ENCODE measurements around the gene CCDC191. TPM values are rescaled to one million over a fixed set of nuclear protein-coding genes. Genes with fewer than 3 reads are reported as not detected.

The CCDC191 gene
- total and polyA plus RNA-seq, 2 donors, result 2.5 to 7.3 TPM

DNA sequence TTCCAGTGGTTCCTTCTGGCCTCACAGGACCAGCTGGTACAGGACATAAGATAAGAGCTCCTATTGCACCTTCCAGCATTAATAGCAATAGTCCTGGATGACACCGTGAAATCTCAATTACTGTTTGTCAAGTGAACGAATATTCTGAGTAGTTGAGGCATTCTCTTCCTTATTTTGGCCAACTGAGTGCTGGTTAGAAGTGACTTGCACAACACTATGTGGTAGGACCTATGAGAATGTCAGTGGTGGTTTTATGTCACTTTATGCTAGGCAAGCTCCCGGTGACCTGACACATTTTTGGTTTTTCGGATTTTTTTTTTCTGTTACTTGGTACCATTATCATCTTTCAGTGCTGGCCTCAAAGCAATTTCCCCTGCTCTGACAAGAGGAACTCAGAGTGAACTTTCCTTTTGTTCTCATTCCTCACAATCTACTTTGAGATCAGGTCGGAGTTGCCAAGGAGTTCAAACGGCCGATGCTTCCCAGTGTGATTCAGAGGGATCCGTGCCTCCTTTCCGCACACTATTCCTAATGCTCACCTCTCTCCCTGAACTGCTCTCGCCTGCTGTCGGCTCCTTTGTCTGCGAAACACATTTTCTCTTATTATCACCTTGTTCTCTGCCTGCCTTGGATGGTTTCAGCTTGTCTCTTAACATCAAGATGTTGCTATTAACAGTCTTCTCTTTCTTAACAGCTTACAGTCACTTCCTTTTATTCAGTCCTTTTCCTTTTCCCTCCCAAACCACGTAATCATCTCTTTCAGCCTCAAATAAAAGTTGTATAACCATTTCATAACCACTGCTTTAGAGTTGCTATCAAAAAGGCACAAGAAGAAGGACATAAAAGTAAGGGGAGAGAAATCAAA lies 36.1 kb upstream of the CCDC191 start:
- Histone ChIP-seq H3K4me3 (ENCODE audit: low read length in 2 of 2) (no peak overlapping the region), H3K36me3 (ENCODE audit: control insufficient read depth in 2 of 2, insufficient read depth in 2 of 2, low read length in 1 of 2) (peaks cover 0 to 4% of the 10 kb centered on the region in 2 donors), H3K27ac (ENCODE audit: low read depth in 1 of 2, low read length in 1 of 2) (no peak overlapping the region), H3K27me3 (ENCODE audit: control insufficient read depth in 2 of 2, insufficient read depth in 1 of 2, low read length in 1 of 2) (no peaks in the 10 kb centered on the region), H3K4me1 (ENCODE audit: control insufficient read depth in 2 of 2, insufficient read depth in 2 of 2, low read length in 2 of 2) (no peaks in the 10 kb centered on the region), H3K9me3 (ENCODE audit: control insufficient read depth in 2 of 2, insufficient read depth in 1 of 2, low read length in 1 of 2) (no peaks in the 10 kb centered on the region)
- WGBS, result 50% methylated on average over 13 of the region's 13 CpGs
- DNase-seq (ENCODE audit: low read depth in 6 of 9, low spot score in 9 of 9), result no peak

DNA sequence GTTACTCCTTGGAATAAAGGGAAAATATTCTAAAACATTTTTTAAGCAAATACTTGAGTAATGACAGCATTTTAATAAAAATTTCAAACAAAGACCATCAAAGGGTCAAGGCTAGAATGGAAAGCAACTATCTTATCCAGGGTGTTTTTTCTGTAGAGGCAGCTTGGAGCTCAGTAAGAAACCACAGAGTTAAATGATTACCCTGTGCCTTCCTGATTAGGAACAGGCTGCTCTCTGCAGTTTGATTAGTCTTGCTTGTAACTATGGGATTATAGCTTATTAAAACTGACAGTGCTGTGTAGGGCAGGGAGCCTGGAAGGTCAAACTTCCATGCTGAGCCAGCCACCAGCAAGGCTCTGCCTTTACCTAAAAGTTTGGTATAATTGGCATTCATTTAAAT lies 33.3 kb upstream of the CCDC191 start:
- DNase-seq (ENCODE audit: low read depth in 6 of 9, low spot score in 9 of 9), result no peak
- Histone ChIP-seq H3K4me1 (ENCODE audit: control insufficient read depth in 2 of 2, insufficient read depth in 2 of 2, low read length in 2 of 2) (no peaks in the 10 kb centered on the region), H3K4me3 (ENCODE audit: low read length in 2 of 2) (no peak overlapping the region), H3K27me3 (ENCODE audit: control insufficient read depth in 2 of 2, insufficient read depth in 1 of 2, low read length in 1 of 2) (no peaks in the 10 kb centered on the region), H3K36me3 (ENCODE audit: control insufficient read depth in 2 of 2, insufficient read depth in 2 of 2, low read length in 1 of 2) (peaks cover 6 to 24% of the 10 kb centered on the region in 2 donors), H3K9me3 (ENCODE audit: control insufficient read depth in 2 of 2, insufficient read depth in 1 of 2, low read length in 1 of 2) (no peaks in the 10 kb centered on the region), H3K27ac (ENCODE audit: low read depth in 1 of 2, low read length in 1 of 2) (no peak overlapping the region)

DNA sequence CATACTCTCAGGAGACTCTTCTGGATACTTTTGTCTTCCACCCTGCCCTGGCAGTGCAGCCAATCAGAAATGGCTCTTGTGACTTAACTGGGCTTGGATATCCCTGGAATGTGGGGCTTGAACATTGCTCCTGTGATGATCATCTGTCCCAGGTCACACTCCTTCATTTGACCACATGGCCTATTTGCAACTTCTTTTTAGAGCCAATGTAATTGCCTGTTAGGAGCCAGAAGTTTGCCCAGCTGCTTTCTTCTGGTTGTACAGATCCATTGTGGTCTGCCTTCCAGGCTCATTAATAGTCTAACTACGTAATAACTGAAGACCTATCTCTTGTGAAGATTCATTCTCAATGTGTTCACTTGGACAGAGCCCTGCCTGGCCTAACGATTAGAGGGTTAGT lies 30.0 kb upstream of the CCDC191 start:
- 96% methylated on average over 2 of the region's 2 CpGs for WGBS
- H3K4me3 ChIP-seq (ENCODE audit: low read length in 2 of 2), result no peak overlapping the region
- H3K27ac ChIP-seq (ENCODE audit: low read depth in 1 of 2, low read length in 1 of 2), result no peak overlapping the region
- no peaks in the 10 kb centered on the region for H3K27me3 ChIP-seq (ENCODE audit: control insufficient read depth in 2 of 2, insufficient read depth in 1 of 2, low read length in 1 of 2)
- no peaks in the 10 kb centered on the region for H3K4me1 ChIP-seq (ENCODE audit: control insufficient read depth in 2 of 2, insufficient read depth in 2 of 2, low read length in 2 of 2)
- peaks cover 6 to 35% of the 10 kb centered on the region in 2 donors for H3K36me3 ChIP-seq (ENCODE audit: control insufficient read depth in 2 of 2, insufficient read depth in 2 of 2, low read length in 1 of 2)
- H3K9me3 ChIP-seq (ENCODE audit: control insufficient read depth in 2 of 2, insufficient read depth in 1 of 2, low read length in 1 of 2), result no peaks in the 10 kb centered on the region
- DNase-seq (ENCODE audit: low read depth in 6 of 9, low spot score in 9 of 9), result no peak

DNA sequence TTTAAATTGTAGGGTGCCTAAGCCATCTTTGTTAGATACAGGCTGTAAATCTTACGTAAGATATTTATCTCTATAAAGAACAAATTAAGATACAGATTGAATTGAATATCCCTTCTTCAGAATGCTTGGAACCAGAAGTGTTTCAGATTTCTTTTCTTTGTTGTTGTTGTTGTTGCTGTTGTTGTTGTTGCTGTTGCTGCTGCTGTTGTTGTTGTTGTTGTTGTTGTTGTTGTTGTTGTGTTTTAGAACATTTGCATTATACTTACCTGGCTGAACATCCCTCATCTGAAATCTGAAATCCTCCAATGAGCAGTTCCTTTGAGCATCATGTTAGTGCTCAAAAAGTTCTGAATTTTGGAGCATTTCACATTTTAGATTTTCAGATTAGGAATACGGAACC lies 26.8 kb upstream of the CCDC191 start:
- Histone ChIP-seq H3K4me1 (ENCODE audit: control insufficient read depth in 2 of 2, insufficient read depth in 2 of 2, low read length in 2 of 2) (no peaks in the 10 kb centered on the region), H3K27me3 (ENCODE audit: control insufficient read depth in 2 of 2, insufficient read depth in 1 of 2, low read length in 1 of 2) (no peaks in the 10 kb centered on the region), H3K9me3 (ENCODE audit: control insufficient read depth in 2 of 2, insufficient read depth in 1 of 2, low read length in 1 of 2) (no peaks in the 10 kb centered on the region), H3K36me3 (ENCODE audit: control insufficient read depth in 2 of 2, insufficient read depth in 2 of 2, low read length in 1 of 2) (peaks cover 6 to 55% of the 10 kb centered on the region in 2 donors), H3K27ac (ENCODE audit: low read depth in 1 of 2, low read length in 1 of 2) (no peak overlapping the region), H3K4me3 (ENCODE audit: low read length in 2 of 2) (no peak overlapping the region)
- no peak for DNase-seq (ENCODE audit: low read depth in 6 of 9, low spot score in 9 of 9)
- over 99% methylated on average over 2 of the region's 2 CpGs for WGBS

DNA sequence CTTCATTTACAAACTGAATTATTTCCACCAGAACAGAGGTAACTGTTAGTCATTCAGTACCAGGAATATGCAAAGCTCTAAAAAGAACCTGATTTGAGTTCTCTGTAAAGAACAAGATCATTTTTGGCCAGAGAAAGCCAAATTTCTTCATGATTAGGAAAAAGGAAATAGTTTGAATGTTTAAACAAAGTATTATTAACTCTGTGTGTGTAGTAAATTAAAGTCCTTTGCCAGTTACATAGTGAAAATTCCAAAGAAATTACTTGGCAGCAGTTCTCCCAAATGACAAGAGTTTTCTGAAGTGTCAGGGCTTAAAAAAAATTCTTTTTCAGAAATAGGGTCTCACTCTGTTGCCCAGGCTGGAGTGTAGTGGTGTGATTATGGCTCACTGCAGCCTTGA lies 24.7 kb upstream of the CCDC191 start:
- Histone ChIP-seq H3K27me3 (ENCODE audit: control insufficient read depth in 2 of 2, insufficient read depth in 1 of 2, low read length in 1 of 2) (no peaks in the 10 kb centered on the region), H3K36me3 (ENCODE audit: control insufficient read depth in 2 of 2, insufficient read depth in 2 of 2, low read length in 1 of 2) (peaks cover 10 to 62% of the 10 kb centered on the region in 2 donors), H3K4me1 (ENCODE audit: control insufficient read depth in 2 of 2, insufficient read depth in 2 of 2, low read length in 2 of 2) (no peaks in the 10 kb centered on the region), H3K9me3 (ENCODE audit: control insufficient read depth in 2 of 2, insufficient read depth in 1 of 2, low read length in 1 of 2) (no peaks in the 10 kb centered on the region), H3K27ac (ENCODE audit: low read depth in 1 of 2, low read length in 1 of 2) (no peak overlapping the region), H3K4me3 (ENCODE audit: low read length in 2 of 2) (no peak overlapping the region)
- DNase-seq (ENCODE audit: low read depth in 6 of 9, low spot score in 9 of 9), result no peak

DNA sequence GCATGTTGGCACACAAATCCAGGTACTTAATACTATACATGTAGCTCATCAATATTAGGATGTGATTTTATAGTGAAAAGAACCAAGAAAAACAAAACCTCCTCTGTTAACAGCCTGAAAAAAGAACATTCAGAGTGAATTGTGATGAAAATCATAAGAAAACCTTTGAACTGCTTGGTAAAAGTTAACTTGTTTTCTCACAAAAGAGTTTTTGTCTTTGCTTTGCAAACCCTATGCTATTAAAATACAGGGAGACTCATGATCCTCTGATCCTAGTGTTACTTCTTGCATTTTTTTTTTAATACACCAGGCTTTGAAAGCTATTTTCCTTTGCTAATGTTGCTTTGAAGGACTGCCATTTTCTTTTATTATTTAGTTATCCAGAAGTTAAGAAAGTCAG lies 23.9 kb upstream of the CCDC191 start:
- Histone ChIP-seq H3K9me3 (ENCODE audit: control insufficient read depth in 2 of 2, insufficient read depth in 1 of 2, low read length in 1 of 2) (no peaks in the 10 kb centered on the region), H3K36me3 (ENCODE audit: control insufficient read depth in 2 of 2, insufficient read depth in 2 of 2, low read length in 1 of 2) (peaks cover 11 to 59% of the 10 kb centered on the region in 2 donors), H3K27ac (ENCODE audit: low read depth in 1 of 2, low read length in 1 of 2) (no peak overlapping the region), H3K4me1 (ENCODE audit: control insufficient read depth in 2 of 2, insufficient read depth in 2 of 2, low read length in 2 of 2) (no peaks in the 10 kb centered on the region), H3K4me3 (ENCODE audit: low read length in 2 of 2) (no peak overlapping the region), H3K27me3 (ENCODE audit: control insufficient read depth in 2 of 2, insufficient read depth in 1 of 2, low read length in 1 of 2) (no peaks in the 10 kb centered on the region)
- no peak for DNase-seq (ENCODE audit: low read depth in 6 of 9, low spot score in 9 of 9)

DNA sequence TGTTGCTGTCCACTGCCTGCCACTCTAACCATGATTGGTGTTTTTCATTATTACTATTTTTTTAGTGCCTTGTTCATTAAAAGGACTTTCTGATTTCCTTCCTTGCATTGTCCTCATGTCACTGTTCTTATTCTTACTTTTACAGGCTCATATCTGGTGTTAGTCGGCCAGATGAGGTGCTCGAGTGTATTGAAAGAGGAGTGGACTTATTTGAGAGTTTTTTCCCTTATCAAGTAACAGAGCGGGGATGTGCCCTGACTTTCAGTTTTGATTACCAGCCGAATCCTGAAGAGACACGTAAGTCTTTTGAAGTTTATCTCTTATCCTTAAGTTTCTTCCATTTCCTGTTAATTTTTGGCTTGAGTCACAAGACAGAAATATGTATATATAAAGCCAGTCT lies 23.4 kb upstream of the CCDC191 start:
- H3K27me3 ChIP-seq (ENCODE audit: control insufficient read depth in 2 of 2, insufficient read depth in 1 of 2, low read length in 1 of 2), result no peaks in the 10 kb centered on the region
- H3K9me3 ChIP-seq (ENCODE audit: control insufficient read depth in 2 of 2, insufficient read depth in 1 of 2, low read length in 1 of 2), result no peaks in the 10 kb centered on the region
- H3K27ac ChIP-seq (ENCODE audit: low read depth in 1 of 2, low read length in 1 of 2), result no peak overlapping the region
- no peak for DNase-seq (ENCODE audit: low read depth in 6 of 9, low spot score in 9 of 9)
- WGBS, result 96% methylated on average over 5 of the region's 5 CpGs
- no peaks in the 10 kb centered on the region for H3K4me1 ChIP-seq (ENCODE audit: control insufficient read depth in 2 of 2, insufficient read depth in 2 of 2, low read length in 2 of 2)
- H3K36me3 ChIP-seq (ENCODE audit: control insufficient read depth in 2 of 2, insufficient read depth in 2 of 2, low read length in 1 of 2), result peaks cover 11 to 57% of the 10 kb centered on the region in 2 donors
- H3K4me3 ChIP-seq (ENCODE audit: low read length in 2 of 2), result no peak overlapping the region

DNA sequence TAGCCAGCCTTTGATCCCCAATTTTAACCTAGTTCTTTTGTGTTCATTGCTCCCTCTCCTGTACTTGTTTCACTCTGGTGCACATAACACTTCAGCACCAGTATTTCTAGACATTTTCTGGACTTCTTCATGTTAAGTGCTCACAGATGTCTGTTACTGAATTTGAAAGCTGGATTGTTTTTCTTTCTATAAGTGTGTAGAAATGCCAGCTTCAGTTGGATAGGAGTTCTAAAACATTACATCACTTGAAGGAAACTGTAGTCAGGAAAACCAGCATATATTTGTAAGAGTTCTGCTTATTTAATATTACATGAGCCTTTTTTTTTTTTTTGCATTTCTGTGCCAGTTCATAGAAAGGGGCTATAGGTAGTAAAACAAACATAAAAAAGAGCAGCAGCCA lies 21.8 kb upstream of the CCDC191 start:
- H3K4me3 ChIP-seq (ENCODE audit: low read length in 2 of 2), result no peak overlapping the region
- H3K9me3 ChIP-seq (ENCODE audit: control insufficient read depth in 2 of 2, insufficient read depth in 1 of 2, low read length in 1 of 2), result no peaks in the 10 kb centered on the region
- H3K36me3 ChIP-seq (ENCODE audit: control insufficient read depth in 2 of 2, insufficient read depth in 2 of 2, low read length in 1 of 2), result peaks cover 19 to 67% of the 10 kb centered on the region in 2 donors
- DNase-seq (ENCODE audit: low read depth in 6 of 9, low spot score in 9 of 9), result no peak
- H3K4me1 ChIP-seq (ENCODE audit: control insufficient read depth in 2 of 2, insufficient read depth in 2 of 2, low read length in 2 of 2), result no peaks in the 10 kb centered on the region
- H3K27me3 ChIP-seq (ENCODE audit: control insufficient read depth in 2 of 2, insufficient read depth in 1 of 2, low read length in 1 of 2), result no peaks in the 10 kb centered on the region
- H3K27ac ChIP-seq (ENCODE audit: low read depth in 1 of 2, low read length in 1 of 2), result no peak overlapping the region

DNA sequence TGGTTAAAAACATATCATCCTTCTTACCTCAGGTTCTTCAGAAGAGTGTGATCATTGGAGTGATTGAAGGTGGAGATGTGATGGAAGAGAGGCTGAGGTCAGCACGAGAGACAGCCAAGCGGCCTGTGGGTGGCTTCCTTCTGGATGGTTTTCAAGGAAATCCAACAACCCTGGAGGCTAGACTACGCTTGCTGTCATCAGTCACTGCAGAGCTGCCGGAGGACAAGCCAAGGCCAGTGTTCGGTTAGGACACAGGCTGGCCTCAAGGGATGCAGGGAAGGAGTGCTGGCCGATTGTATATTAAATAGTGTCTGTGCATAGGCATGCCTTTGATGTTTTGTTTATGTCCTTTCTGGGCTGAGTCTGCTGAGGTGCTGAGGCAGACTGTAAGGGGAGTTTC lies 20.4 kb upstream of the CCDC191 start:
- no peak overlapping the region for H3K27ac ChIP-seq (ENCODE audit: low read depth in 1 of 2, low read length in 1 of 2)
- H3K27me3 ChIP-seq (ENCODE audit: control insufficient read depth in 2 of 2, insufficient read depth in 1 of 2, low read length in 1 of 2), result no peaks in the 10 kb centered on the region
- no peaks in the 10 kb centered on the region for H3K9me3 ChIP-seq (ENCODE audit: control insufficient read depth in 2 of 2, insufficient read depth in 1 of 2, low read length in 1 of 2)
- H3K4me1 ChIP-seq (ENCODE audit: control insufficient read depth in 2 of 2, insufficient read depth in 2 of 2, low read length in 2 of 2), result no peaks in the 10 kb centered on the region
- H3K4me3 ChIP-seq (ENCODE audit: low read length in 2 of 2), result no peak overlapping the region
- no peak for DNase-seq (ENCODE audit: low read depth in 6 of 9, low spot score in 9 of 9)
- WGBS, result 96% methylated on average over 6 of the region's 6 CpGs
- H3K36me3 ChIP-seq (ENCODE audit: control insufficient read depth in 2 of 2, insufficient read depth in 2 of 2, low read length in 1 of 2), result peaks cover 23 to 73% of the 10 kb centered on the region in 2 donors
